ENCODE data around the gene LRRC4B.
"Not testable (repeated sequence)": the region's sequence is repeated elsewhere in the genome, so short reads cannot be mapped to it uniquely, and the experiment has no call there.

The LRRC4B gene

GRCh38 chr19:50485284-50485955 lies 82.8 kb downstream of the LRRC4B start:
- no peak for DNase-seq (ENCODE audit: low spot score)

- no peak for DNase-seq (ENCODE audit: low spot score)
Measured at GRCh38 chr19:50482916-50483315, 85.3 kb downstream of the LRRC4B start.

- no peak for DNase-seq (ENCODE audit: low spot score)
Measured at GRCh38 chr19:50482271-50482855, 85.9 kb downstream of the LRRC4B start.

- DNase-seq (ENCODE audit: low spot score) = no peak
Measured at GRCh38 chr19:50481351-50482149, 86.7 kb downstream of the LRRC4B start.

- no peak for DNase-seq (ENCODE audit: low spot score)
Measured at GRCh38 chr19:50480281-50481111, 87.7 kb downstream of the LRRC4B start.

- no peak for DNase-seq (ENCODE audit: low spot score)
Measured at GRCh38 chr19:50479761-50480251, 88.4 kb downstream of the LRRC4B start.

GRCh38 chr19:50478901-50479715 lies 89.1 kb downstream of the LRRC4B start:
- DNase-seq (ENCODE audit: low spot score) = no peak

- DNase-seq (ENCODE audit: low spot score) = no peak
Measured at GRCh38 chr19:50477751-50478515, 90.3 kb downstream of the LRRC4B start.

GRCh38 chr19:50476907-50477238 lies 91.4 kb downstream of the LRRC4B start:
- DNase-seq (ENCODE audit: low spot score) = no peak

GRCh38 chr19:50476224-50476906 lies 91.9 kb downstream of the LRRC4B start, which contains the start of the genes EMC10 and GARIN5A:
EMC10 (plus strand) TSS chr19:50476507; CDS start chr19:50476545, 38 bp downstream.
GARIN5A (minus strand) TSS chr19:50476848; CDS start chr19:50476388, 460 bp downstream.
- DNase-seq (ENCODE audit: low spot score) = peak; percentile 90

GRCh38 chr19:50475736-50476223 lies 92.5 kb downstream of the LRRC4B start:
- no peak for DNase-seq (ENCODE audit: low spot score)

GRCh38 chr19:50475101-50475568 lies 93.1 kb downstream of the LRRC4B start:
- no peak for DNase-seq (ENCODE audit: low spot score)

- DNase-seq (ENCODE audit: low spot score) = not testable (repeated sequence)
Measured at GRCh38 chr19:50473336-50473735, 94.9 kb downstream of the LRRC4B start.

- no peak for DNase-seq (ENCODE audit: low spot score)
Measured at GRCh38 chr19:50468818-50469217, 99.4 kb downstream of the LRRC4B start.

- DNase-seq (ENCODE audit: low spot score) = no peak
Measured at GRCh38 chr19:50467566-50467965, 100.7 kb downstream of the LRRC4B start.
